Measurements from ENCODE around the gene RFLNA.

DNA sequence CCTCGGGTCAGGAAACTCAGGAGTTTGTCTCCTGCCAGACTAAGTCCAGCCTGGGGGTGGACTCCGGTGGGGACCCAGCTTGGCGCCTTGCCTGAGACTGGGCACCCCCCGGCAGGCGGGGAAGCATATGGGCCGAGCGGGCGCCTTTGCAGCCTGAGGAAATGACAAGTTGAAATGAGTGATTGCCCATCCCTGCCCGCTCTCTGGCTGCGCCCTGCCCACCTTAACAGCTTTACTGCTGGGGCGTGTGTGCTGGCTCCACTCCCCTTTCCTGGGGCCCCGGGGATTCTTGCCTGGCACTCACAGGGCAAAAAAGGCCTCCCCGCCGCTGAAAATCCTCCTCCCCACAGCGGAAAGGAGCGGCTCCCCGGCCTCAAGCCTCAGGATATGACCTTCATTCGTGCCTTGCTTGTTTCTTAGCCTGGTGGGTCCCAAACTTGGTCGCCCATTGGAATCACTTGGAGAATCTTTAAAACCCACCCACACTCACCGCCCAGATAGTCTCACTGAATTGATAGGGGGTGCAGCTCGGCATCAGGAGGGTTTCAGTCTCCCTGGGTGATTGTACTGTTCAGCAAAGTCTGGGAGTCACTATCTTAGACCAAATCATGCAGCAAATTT, 1.5 kb downstream of the RFLNA start:
- TF ChIP-seq POLR2A (IDR thresholded peaks at IDR 0.05; ENCODE audit: low read length) (no peak), GATA1 (IDR thresholded peaks at IDR 0.05; ENCODE audit: low read depth, low read length) (no peak)

All from erythroblast (primary cell).